NCI-H1048 (cell line): Measurements from ENCODE around the gene LRRC4B.

ENCODE experiments used
- DNase-seq: peaks from one replicate; lab custom pipeline; 2025; lab: John Stamatoyannopoulos, UW

Gene LRRC4B

DNA sequence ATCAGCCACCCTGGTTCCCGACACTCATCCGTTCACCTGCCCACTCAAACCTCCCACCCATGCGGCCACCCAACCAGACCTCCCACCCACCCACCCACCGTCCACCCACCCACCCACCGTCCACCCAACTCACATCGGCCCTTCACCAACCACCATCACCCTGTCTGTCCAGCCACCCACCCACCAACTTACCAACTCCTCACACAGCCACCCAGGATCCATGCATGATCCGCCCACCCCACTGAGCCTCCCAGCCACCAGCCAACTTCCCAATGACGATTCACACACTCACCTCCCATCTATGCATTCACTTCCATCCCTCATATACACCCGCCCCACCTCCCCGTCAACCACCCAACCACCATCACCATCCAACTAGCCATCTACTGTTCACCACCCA, 61.5 kb downstream of the LRRC4B start:
- no peak for DNase-seq

DNA sequence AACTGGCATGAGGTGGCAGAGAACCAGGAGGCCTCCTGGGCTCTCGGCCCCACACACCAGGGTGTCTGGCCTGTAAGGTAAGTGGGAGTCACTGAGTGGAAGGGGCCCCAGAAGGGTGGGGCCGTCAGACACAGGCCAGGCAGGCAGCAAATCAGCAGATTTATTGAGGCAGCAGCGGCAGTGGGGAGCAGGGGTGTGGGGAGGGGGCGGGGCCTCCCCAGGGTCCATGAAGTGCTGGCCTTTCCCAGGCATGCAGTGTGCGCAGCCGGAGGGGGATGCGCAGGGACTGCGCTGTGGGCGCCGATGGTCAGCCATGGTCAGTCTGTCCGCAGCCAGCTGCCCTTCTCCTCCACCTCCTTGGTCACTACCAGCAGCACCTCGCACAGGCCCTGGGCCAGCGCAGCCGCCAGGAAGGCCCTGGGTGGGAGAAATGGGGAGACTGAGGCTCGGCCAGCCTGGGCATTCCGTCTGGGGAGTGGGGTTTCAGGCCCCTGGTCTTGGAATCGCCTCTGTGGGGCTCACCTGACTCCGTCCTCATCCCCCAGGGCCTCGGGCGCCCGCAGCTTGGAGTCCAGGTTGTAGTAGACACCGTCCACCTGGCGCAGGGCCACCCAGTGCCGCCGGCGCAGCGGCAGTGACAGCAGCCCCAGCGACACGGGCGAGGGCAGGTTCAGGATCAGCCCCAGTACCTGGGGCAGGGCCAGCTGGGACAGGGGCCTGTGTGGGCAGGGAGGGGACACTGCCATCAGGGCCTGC, 62.2 kb downstream of the LRRC4B start:
- DNase-seq: no peak

DNA sequence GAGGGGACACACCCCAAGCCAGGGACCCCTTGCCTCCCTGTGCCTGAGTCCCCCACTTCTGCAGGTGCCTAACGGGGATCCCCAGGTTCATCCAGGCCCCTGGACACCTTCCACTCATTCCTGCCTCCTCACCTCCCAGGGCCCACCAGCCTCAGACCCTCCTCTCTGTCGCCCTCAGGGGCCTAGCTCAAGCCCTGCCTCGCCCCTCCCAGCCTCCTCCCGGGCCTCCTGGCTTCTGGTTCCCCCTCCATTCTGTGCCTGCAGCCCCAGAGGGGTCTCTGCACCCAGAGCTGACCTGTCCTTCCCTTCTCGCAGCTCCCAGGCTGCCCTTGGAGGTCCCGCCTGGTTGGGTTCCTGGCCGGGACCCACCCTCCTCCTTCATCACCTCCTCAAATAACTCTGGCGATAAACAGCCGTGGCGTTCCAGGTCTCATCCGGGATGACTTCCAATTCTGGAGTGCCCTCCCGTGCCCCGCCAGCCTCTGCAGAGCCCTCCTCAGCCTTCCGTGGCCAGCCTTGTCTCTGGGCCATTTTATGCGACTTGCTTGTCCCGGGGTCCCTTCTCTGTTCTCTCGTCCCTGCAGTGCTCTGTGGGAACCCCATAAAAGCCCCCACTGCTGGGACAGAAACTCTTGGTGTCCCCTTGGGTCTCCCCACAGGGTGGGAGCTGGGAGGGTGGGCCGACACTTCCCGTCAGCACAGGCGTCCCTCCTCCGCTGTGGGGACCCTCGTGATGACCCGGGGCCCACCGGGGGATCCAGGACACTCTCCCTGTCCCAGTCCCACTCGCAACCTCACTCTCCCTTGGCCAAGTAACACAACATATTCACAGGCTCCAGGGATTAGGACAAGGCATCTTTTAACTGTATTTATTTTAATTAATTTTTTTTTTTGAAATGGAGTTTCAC, 66.4 kb downstream of the LRRC4B start:
- DNase-seq: no peak

DNA sequence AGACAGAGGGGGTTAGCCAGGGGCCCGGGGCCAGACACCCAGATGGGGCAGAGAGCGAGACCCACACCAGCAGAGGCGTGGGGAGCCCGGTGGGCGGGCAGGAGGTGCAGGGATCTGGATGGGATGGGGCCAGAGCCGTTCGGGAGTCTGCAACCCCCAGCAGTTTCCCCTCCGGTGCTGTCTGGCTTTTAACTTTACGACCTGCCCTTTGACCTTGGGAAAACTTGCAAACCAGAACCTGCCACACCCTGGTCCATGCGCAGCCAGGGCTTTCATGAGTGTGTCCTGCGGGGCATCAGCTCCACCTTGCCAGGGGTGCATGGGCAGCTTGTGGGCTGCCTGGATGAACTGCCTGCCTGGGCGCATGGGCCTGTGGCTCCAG, 67.1 kb downstream of the LRRC4B start:
- DNase-seq: no peak

DNA sequence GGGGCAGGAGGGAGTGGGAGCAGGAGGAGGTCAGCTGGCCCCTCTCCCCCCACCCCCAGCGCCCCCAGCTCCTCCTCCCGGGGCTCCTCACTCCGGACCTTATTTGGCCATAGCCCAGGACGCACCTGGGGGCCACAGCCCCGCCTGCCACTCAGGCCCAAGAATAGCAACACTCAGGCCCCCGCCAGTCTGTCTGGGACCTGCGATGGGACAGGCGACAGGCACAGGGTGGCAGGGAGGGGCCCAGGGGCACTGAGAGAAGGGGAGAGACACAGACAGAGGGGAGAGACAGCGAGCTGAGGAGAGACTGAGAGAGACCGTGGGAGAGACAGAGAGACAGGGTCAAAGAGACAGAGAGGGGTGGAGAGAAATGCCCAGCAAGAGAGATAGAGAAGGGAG, 67.5 kb downstream of the LRRC4B start:
- no peak for DNase-seq

DNA sequence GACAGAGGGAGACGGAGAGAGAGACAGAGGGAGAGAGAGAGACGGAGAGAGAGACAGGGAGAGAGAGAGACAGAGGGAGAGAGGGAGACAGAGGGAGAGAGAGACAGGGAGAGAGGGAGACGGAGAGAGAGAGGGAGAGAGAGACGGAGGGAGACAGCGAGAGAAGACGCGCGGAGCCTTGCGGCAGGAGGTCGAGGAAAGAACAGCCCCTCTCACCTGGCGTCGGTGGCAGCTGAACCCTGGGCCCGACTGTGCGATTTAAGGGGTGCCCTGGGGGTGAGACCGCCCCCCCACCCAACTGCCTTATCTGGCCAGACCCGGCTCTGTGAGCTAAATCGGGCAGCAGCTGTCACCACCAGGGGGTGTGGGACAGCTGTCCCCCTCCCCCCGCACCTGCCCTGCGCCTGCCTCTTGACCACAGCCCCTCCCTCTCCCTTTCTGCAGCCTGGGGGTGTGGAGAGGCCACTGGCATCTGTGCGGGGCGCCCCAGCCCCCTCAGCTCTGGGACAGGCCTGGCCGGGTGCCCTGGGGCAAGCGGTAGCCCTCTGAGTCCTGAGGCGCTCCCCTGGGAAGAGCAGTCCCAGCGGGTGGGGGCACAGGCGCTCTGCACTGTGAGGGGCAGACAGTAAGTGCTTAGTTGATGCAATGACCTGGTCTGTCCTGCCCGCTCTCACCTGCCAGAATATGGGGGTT, 68.0 kb downstream of the LRRC4B start:
- DNase-seq: no peak

DNA sequence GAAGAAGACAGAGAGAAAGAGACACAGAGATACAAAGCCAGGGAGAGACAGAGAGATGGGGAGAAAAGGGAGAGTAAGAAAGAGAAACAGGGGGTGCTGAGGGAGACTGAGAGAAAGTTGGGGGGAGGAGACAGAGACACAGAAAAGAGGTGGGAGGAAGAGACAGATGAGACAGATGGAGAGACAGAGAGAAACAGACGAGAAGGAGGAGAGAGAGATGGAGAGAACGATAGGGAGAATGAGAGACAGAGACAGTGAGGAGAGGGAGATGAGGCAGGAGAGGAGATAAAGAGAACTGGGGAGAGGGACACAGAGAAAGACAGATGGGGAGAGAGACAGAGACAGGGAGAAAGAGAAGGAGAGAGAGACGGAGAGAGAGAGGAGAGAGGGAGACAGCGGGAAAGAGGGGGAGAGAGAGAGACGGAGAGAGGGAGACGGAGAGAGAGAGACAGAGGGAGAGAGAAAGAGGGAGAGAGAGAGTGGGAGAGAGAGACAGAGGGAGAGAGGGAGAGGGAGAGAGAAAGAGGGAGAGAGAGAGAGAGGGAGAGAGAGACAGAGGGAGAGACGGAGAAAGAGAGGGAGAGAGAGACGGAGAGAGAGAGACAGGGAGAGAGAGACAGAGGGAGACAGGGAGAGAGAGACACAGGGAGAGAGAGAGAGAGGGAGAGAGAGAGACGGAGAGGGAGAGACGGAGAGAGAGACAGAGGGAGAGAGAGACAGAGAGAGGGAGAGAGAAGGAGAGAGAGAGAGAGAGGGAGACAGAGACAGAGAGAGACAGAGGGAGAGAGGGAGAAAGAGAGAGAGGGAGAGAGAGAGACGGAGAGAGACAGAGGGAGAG, 69.8 kb downstream of the LRRC4B start:
- no peak for DNase-seq

DNA sequence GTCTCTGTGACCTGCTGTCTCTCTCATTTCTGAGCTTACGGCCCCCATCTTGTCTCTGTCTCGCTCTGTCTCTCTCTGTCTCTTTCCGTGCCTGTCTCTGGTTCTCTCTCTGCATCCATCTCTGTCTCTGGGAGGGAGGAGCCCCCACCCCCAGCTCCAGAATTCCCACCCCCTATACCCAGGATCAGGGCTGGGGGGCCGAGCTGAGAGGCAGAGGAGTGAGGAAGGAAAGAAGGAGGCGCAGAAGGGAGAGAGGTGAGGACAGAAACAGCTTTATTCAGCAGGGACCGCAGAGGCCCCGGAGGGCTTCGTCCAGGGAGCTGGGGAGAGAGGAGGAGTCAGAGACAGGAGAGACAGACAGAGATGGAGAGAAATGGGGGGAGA, 71.2 kb downstream of the LRRC4B start:
- DNase-seq: no peak

DNA sequence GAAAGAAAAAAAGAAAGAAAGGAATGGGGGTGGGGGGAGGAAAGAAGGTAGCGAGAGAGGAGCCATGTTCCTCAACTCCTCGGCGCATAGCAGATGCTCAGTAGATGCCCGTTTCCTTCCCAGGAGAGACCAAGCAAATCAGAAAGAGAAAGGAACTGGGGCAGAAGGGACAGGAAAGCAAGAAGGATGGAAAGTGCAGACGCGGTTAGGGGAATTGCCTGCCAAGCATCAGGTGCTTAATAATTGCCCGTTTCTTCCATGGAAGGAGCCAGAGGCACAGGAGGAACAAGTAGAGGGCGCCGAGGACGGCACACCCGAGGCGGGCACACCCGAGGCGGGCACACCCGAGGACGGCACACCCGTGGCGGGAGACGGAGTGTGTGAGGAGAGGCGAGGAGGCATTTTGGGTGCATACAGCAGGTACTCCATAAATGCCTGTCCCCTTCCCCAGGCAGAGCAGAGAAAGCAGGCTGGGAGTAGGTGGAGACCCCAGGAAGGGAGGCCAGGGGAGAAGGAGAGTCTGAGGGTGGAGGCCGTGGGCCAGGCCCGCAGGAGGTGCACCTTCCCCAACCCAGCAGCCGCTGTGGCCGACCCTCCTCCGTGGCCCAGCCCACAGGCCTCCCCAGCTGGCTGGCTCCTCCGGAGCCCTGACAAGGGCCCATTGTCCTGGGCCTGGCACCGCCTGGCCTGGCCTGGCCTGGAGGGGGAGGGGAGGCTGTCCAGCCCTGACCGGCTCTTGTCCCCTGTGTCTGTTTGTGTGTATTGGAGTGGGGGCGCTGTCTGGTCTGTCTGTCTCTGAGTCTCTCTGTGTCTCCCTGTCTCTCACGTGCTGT, 71.8 kb downstream of the LRRC4B start:
- DNase-seq: no peak

DNA sequence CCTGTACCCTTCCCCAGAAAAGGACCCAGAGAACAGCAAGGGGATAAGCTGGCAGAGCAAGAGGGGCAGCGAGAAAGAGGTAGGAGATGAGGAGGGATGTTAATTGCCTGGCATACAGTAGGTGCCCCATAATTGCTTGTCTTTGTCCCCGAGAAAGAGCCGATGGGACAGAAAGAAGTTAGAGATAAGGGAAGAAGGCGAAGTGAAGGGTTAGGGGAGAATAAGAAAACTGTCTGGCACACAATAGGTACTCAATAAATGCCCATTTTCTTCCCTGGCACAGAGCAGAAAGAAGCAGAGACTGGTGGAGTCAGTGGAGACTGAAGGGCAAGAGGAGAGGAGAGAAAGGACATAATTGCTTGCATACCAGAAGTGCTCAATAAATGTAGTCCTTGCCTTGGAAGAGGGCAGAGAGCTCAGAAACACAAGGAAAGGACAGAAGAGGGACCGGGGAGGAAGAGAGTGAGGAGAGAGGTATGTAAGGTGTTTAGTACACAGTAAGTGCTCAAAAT, 73.2 kb downstream of the LRRC4B start:
- DNase-seq: no peak

DNA sequence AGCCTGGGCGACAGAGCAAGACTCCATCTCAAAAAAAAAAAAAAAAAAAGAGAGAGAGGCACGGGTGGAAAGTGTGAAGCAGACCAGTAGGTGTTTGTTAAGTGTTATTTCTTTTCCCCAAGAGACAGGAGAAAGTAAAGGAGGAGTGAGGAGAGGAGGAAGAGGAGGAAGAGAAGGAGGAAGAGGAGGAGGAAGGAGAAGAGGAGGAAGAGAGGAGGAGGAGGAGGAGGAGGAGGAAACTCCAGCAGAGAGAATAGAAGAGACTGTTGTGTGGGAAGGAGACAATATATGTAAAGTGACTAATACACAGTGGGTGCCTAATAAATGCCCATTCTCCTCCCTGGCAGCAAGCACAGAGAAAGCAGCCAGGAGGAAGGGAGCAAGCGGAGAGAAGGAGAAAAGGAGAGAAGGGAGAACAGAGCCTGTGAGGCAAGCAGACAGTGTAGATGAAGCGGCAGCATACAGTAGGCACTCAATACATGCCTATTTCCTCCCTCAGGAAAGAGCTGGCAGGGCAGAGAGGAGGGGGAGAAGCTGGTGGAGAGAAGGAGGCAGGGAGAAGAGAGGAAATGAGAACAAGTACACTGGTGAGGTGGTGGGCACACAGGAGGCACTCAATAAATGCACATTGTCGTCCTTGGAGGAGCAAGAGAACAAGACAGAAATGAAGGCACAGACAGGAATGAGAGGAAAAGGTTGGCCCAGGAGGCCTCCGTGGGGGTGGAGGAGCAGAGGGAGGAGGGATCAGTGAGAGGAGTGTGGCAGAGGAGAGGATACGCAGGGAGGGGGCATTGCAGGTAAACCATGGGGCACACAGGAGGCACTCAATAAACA, 73.8 kb downstream of the LRRC4B start:
- no peak for DNase-seq

DNA sequence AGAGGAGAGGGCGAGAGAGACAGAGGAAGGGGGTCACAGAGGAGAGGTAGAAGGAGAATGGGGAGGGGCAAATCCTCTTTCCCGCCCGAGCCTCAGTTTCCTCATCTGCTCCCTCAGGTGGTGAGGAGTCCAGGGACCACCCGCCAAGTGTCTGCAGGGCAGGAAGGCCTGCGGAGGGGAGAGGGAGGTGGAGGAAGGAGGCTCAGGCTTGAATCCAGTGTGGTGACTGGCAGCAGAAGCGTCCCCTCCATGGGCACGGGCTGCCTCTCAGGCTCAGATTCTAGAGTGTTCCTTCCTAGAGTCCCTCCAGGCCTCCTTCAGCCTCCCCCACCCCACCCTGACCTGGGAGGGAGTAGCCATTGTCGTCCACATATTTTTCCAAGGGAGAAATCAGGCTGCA, 75.1 kb downstream of the LRRC4B start:
- DNase-seq: no peak

DNA sequence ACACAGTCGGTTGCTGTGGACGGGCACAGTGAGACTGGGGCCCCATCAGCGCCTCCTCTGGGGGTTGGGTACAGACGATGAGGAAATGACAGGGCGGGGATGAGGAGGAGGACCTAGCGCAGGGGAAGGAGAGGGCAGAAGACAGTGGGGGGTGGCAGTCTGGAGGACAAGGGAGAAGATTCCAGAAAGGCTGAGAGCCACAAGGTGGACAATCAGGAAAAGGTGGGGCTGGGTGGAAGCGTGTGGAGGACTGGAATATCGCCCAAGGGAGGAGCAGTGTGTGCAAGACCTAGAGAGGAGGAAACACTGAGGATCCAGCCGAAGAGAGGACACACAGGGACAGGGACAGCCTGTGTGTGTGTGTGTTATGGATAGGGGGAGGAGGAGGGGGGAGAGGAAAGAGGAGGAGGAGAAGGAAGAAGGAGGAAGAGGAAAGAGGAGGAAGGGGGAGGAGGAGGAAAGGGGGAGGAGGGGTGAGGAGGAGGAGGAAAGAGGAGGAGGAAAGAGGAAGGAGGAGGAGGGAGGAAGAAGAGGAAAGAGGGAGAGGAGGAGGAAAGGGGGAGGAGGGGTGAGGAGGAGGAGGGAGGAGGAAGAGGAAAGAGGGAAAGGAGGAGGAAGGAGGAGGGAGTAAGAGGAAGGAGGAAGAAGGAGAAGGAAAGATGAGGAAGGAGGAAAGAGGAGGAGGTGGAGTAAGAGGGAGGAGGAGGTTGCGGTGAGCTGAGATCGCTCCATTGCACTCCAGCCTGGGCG, 75.8 kb downstream of the LRRC4B start:
- DNase-seq: no peak

DNA sequence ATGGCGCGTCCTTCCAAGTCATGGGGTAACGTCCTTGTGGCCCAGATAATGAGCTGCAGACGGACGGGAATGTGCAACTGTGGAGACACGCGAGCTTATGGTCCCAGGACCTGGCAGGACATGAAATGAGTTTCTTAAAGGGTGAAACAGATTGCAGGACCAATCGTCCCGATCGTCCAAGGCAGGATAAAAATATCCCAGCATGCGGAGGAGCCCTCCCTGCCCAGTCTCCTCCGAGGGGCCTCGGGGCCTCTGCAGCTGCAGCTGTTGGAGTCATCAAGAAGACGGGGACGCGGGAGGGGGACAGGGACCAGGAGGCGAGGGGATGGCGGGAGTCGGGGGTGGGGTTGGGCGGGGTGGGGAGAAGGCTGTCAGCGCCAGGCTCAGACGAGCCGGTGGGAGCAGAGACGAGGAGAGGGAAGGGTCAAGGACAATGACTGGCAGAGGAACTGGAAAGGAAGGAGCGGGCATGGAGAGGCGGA, 77.2 kb downstream of the LRRC4B start:
- no peak for DNase-seq

DNA sequence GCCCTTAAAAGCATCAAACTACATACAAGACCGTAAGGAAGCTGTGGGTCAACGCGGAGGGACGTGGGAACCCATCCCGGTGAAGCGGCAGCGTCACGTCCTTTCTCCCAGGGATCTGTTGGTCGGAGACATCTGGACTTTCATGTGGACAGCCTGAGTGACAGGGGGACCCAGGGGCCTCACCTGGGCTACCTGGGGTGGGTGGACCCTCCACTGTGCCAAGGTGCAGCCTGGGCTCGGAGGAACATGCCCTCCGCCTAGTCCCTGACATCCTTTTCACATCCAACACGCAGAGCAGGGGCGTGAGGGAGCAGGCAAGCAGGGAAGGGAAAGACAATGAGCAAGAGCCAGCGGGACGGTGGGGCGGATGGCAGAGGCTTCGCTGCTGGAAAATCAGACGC, 77.8 kb downstream of the LRRC4B start:
- DNase-seq: no peak

DNA sequence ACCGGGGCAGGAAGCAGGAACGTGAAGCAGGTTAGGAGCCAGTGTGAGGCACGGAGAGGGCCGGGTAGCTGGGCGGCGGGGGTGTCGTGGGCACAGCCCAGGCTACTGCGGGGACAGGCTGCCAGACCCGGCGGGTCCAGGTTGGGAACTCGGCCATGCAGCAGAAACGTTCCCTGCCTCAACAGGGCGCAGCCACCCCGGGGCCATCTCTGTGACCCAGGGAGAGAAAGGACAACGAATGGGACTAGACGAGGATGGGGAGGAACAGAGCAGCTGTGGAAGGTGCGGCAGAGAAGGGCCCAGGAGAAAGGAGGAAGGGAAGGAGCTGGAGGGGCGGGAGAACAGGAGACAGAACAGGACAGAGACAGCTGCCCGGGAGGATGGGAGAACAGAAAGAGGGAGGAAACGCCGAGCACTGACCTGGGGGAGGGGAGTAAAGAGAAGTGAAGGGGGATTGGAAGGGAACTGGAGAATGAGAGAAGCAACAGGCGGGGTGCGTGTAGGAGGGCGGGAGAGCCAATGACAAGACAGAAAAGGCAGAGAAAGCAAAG, 78.7 kb downstream of the LRRC4B start:
- DNase-seq: no peak

DNA sequence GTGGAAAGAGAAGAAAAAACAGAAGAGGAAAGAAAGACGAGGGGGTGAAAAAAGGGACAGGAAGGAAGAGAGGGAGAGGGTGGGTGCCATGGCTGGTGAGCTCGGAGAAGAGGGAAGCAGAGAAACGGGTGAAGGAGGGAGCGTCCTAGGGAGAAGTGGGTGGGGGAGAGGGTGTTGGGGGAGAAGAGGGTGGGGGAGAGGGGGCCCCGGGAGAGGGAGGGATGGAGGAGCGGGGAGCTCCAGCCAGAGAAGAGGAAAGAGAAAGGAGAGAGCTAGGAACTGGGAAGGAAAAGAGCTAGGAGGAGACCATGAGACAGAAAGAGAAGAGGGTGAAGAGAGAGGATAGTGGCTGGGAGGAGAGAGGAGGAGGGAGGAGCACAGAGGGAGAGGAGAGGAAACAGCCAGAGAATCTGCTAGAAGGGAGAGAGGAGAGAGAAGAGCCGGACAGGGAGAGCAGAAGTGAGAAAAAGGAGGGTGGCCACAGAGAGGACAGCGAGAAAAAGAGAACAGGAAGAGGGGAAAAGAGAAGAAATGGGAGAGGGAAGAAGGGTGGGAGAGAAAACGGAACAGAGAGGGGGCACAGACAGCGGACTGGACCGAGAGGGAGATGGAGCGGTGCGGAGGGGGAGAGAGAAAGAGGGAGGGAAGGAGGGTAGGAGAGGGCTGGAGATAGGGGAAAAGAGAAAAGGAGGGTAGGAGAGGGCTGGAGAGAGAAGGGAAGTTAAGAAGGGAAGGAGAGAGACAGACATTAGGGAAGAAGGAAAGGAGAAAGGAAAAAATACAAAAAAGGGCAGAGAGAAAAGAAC, 79.6 kb downstream of the LRRC4B start:
- no peak for DNase-seq
